Small intestine (tissue), 7 donors: ENCODE results near the gene CCDC175. TPM values are rescaled to one million over a fixed set of nuclear protein-coding genes. Genes with fewer than 3 reads are reported as not detected.
A peak's percentile ranks its signal among the peaks of the same experiment; 100 is the strongest.

Experiments
- DNase-seq, 2 donors: peaks; one replicate each; pipeline versions ENCODE4 v3.0.0 to v3.0.0-alpha.2; 2013
- FAIRE-seq: peaks from 2 replicates; lab custom pipeline; 2012; peaks lifted over from hg19 to GRCh38; lab: Jason Lieb, UNC
- H3K27ac ChIP-seq, 3 donors: one replicate each; pipeline ENCODE4 v1.5.1; 2013; ENCODE audit warnings: low read length in 2 of 3, mild to moderate bottlenecking in 2 of 3, control low read depth in 1 of 3, inconsistent platforms in 1 of 3, low read depth in 1 of 3, moderate library complexity in 1 of 3
- H3K27me3 ChIP-seq, 3 donors: one replicate each; pipeline ENCODE4 v1.6.1; 2013; ENCODE audit warnings: low read length in 3 of 3, inconsistent platforms in 1 of 3; ENCODE audit not compliant: control insufficient read depth in 3 of 3, insufficient read depth in 3 of 3
- H3K36me3 ChIP-seq, 3 donors: one replicate each; pipeline ENCODE4 v1.6.1; 2013; ENCODE audit warnings: low read length in 3 of 3, inconsistent platforms in 1 of 3, low read depth in 1 of 3, mild to moderate bottlenecking in 1 of 3, moderate library complexity in 1 of 3; ENCODE audit not compliant: control insufficient read depth in 3 of 3, insufficient read depth in 2 of 3
- H3K4me1 ChIP-seq, 3 donors: one replicate each; pipeline ENCODE4 v1.6.1; 2013; ENCODE audit warnings: low read length in 2 of 3, inconsistent platforms in 1 of 3, low read depth in 1 of 3, mild to moderate bottlenecking in 1 of 3, moderate library complexity in 1 of 3; ENCODE audit not compliant: control insufficient read depth in 3 of 3, insufficient read depth in 2 of 3
- H3K4me3 ChIP-seq, 3 donors: one replicate each; pipeline ENCODE4 v1.5.1; 2013; ENCODE audit warnings: low read length in 3 of 3, control low read depth in 1 of 3, inconsistent platforms in 1 of 3, low read depth in 1 of 3, mild to moderate bottlenecking in 1 of 3, moderate library complexity in 1 of 3
- H3K9me3 ChIP-seq, 2 donors: one replicate each; pipeline ENCODE4 v1.6.1; 2013; ENCODE audit warnings: low read depth in 1 of 2, low read length in 1 of 2; ENCODE audit not compliant: control insufficient read depth in 2 of 2, insufficient read depth in 1 of 2
- WGBS, 3 donors: extraction: QIAGEN DNeasy Blood & Tissue Kit; methylation state at CpG; one replicate each; pipeline ENCODE4 v1.1.7; 2013; 5-methylcytosine and 5-hydroxymethylcytosine counted together
- polyA plus RNA-seq, 4 donors: library from polyadenylated mRNA; stranded (reverse) in 3 of 4; unstranded in 1 of 4; fragments of 200-250 nt in 3 of 4; fragments of 120-200 nt in 1 of 4; gene quantifications; one replicate each; pipeline versions ENCODE4 v1.2.1 to v1.2.3, GENCODE V29; 2013
- donor health status: healthy with polysubstance abuse.
- donor health status: control.
- donor health status: control.
- donor health status: Bipolar disorder and iron deficiency.
- donor health status: healthy.

CCDC175 gene
- polyA plus RNA-seq, 4 donors: 2.8 TPM; not detected in 3

DNA sequence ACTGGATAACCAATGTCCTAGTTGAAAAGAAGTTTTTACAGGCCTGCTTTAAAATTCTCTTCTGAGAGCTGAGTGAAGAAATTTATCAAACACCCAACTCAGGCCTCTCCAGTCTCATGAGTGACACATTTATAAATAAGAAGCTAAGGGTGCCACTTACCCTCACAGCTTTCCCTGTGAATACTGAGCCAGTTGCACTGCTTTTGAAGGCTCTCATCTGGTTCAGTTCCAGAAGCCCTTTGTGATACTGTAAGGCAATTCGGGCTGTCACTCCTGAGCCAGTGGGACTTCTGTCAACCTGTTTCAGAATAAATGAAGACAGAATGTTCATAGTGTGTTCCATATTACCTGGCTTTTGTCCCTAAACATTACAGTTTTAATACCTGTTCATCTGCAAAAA lies 100.9 kb downstream of the CCDC175 start:
- no peaks in the 10 kb centered on the region for H3K9me3 ChIP-seq
- no peak overlapping the region for H3K27ac ChIP-seq
- H3K4me1 ChIP-seq: peaks cover 0 to 6% (median 5%) of the 10 kb centered on the region in 3 donors
- FAIRE-seq (no peak), DNase-seq (no peak)
- H3K27me3 ChIP-seq: no peaks in the 10 kb centered on the region
- H3K36me3 ChIP-seq: peaks cover 6 to 15% (median 14%) of the 10 kb centered on the region in 3 donors
- WGBS, 3 donors: 91 to 100% (median 97%) methylated on average over 1 of the region's 1 CpG
- no peak overlapping the region for H3K4me3 ChIP-seq

DNA sequence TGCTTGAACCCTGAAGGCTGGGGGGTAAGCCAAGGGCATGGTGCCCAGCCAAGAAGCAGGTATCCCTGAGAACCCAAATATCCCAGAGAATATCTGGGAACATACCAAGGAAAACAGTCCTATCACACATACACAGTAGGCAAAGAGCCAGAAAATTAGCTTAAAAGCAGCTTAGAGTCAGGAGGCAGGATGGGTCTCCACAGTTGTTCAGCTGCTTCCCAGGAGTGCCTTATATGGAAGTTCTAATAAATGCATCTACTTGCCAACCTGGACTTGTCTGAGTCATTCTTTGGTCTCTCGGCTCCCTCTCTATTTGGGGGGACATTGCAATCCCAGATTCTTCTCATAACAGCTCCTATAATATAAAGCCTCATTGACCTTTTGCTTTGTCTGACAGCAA lies 102.4 kb downstream of the CCDC175 start:
- Histone ChIP-seq H3K4me3 (no peak overlapping the region), H3K4me1 (no peaks in the 10 kb centered on the region), H3K36me3 (peaks cover 6 to 15% (median 15%) of the 10 kb centered on the region in 3 donors), H3K27ac (no peak overlapping the region), H3K9me3 (no peaks in the 10 kb centered on the region), H3K27me3 (no peaks in the 10 kb centered on the region)
- 71 to 92% (median 86%) methylated on average over 1 of the region's 1 CpG for WGBS, 3 donors
- DNase-seq (no peak), FAIRE-seq (no peak)

DNA sequence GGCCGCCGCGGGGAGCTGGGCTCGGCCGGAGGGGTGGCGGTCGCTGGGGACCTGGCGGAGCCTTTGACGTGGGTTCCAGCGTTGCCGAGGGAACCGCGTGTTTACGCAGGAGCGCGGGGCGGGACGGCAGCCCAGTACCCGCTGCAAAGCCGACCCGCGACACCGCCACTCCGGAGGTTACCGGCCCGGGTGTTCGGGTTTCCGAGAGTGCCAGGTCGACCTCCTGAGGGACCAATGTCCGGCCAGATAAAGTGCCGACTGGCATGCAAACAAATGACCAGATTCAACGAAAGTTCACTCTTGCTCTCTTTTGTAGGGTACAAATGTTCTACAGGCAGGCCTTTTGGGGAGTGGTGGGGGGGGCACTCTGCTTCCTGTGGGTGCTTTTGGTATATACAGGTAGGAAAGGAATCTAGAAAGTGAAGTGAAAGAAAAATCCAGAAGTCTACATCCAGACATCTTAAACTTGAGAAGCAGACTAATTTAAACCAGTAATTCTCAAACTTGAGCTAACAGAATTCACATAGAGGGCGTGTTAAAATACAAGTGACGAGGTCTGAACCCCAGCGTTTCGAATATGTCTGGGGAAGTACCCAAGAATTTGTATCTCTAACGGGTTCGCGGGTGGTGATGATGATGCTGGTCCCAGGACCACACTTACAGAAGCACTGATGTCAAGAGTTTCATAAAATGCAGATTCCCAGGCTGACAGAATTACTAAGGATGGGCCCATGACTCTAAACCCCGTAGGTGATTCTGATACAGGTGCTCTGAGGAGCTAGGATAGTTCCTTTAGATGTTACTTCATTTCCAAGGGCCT lies 111.1 kb downstream of the CCDC175 start, which contains the start of gene GPR135:
GPR135 (minus strand) TSS at position 65 of the 820 bp plus-strand sequence. CDS start 154 bp downstream, outside the sequence.
- Histone ChIP-seq H3K27ac (peak within 1 kb of the TSS in 1 of 3 donors; percentile 78), H3K9me3 (no peaks in the 10 kb centered on the region), H3K4me3 (peak within 1 kb of the TSS; percentile 51 to 61 (median 51)), H3K27me3 (no peaks in the 10 kb centered on the region), H3K4me1 (peaks cover 3 to 7% (median 4%) of the 10 kb centered on the region in 3 donors), H3K36me3 (peaks cover 0 to 2% (median 0%) of the 10 kb centered on the region in 3 donors)
- 18 to 21% (median 19%) methylated on average over 40 of the region's 40 CpGs for WGBS, 3 donors
- DNase-seq (no peak), FAIRE-seq (no peak)

DNA sequence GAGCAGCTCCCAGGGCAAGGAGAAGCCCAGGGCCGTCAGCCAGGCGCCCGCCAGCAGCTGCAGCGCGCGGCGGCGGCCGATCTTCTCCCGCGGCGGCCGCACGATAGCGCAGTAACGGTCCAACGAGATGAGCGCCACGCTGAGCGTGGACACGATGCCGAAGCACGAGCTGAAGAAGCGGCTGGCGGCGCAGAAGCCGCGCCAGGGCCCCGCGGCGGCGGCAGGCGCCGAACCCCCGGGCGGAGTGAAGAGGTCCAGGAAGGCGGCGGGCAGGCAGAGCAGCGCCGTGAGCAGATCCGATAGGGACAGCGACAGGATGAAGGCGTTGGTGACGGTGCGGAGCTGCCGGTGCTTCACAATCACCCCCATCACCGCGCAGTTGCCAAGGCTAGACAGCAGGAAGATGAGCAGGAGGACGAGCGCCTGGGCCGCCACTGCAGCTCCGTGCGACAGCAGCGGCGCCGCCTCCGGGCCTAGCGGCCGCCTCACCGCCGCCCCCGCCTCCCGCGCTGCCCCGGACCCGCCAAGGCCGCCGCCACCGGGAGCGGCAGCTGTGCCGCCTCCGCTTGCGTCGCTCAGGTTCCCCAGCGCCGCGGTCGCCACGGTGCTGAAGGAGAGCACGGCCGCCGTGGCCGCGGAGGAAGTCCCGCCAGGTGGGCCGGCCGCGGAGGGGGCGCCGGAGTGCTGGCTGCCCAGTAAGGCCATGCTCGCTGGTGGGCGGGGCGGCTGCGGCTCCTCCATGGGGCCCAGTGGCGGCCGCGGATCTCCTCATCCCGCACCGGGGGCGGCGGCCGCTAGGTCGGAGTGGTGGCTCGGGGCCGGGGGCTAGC lies 111.9 kb downstream of the CCDC175 start:
- Histone ChIP-seq H3K27ac (peak overlapping the region in 1 of 3 donors; percentile 78), H3K4me3 (peak overlapping the region; percentile 51 to 61 (median 51)), H3K36me3 (no peaks in the 10 kb centered on the region), H3K27me3 (no peaks in the 10 kb centered on the region), H3K9me3 (no peaks in the 10 kb centered on the region), H3K4me1 (peaks cover 3 to 7% (median 4%) of the 10 kb centered on the region in 3 donors)
- FAIRE-seq (no peak), DNase-seq (peak; percentile 11 to 82)
- WGBS, 3 donors: 0 to 1% (median 0%) methylated on average over 73 to 105 of the region's 105 CpGs

DNA sequence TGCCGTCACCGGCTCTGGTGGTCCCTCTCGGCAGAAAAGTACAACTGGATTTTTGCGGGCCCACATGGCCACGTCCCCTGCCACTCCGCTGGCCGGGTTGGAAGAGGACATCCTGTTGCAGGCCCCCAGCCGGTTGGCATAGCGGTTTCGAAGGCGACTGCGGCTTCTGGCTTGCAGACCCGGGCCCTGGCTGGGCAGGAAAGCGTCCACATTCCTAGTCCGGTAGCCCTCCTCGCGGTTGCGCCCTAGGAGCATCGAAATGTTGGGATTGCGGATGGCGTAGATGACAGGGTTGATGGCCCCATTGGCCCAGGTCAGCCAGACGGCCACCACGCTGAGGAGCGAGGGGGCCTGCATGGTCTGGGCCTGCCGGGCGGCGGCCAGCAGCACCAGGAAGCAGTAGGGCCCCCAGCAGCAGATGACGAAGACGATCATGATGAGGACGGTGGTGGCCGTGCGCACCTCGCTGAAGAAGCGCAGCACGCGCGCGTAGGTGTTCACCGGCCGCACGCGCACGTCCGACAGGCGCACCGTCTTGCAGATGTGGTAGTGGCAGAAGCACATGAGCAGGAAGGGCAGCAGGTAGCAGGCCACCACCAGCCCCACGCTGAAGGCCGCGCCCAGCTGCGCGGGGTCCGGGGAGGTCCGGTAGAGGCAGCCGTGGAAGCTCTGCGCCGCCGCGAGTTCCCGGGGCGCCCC lies 112.7 kb downstream of the CCDC175 start:
- peak overlapping the region; percentile 51 to 61 (median 51) for H3K4me3 ChIP-seq
- FAIRE-seq: no peak
- H3K36me3 ChIP-seq: no peaks in the 10 kb centered on the region
- peak; percentile 7 to 72 for DNase-seq
- H3K27me3 ChIP-seq: no peaks in the 10 kb centered on the region
- no peaks in the 10 kb centered on the region for H3K9me3 ChIP-seq
- 37 to 40% (median 38%) methylated on average over 52 to 60 of the region's 60 CpGs for WGBS, 3 donors
- peak overlapping the region in 1 of 3 donors; percentile 78 for H3K27ac ChIP-seq
- H3K4me1 ChIP-seq: peaks cover 3 to 7% (median 4%) of the 10 kb centered on the region in 3 donors

DNA sequence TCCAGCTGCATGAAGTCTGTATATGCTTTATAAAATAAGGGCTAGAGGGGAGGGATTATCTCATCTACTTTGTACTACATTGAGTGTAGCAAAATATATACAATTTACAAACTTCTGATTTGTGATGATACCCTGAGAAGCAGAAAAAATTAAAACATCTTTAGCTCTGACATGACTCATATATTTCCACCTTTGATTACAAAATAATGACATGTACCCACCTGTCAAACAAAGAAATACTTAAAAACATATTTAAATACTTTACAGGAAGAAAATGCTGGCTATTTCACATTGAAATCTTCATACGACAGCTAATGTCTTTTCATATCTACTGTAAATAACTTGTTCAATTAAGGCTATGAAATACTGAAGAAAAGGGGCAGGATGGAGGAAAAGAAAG lies 114.7 kb downstream of the CCDC175 start:
- no peak for FAIRE-seq
- no peak overlapping the region for H3K4me3 ChIP-seq
- DNase-seq: no peak
- no peaks in the 10 kb centered on the region for H3K36me3 ChIP-seq
- H3K9me3 ChIP-seq: no peaks in the 10 kb centered on the region
- no peak overlapping the region for H3K27ac ChIP-seq
- H3K4me1 ChIP-seq: peaks cover 3 to 7% (median 4%) of the 10 kb centered on the region in 3 donors
- 91 to 94% (median 94%) methylated on average over 1 of the region's 1 CpG for WGBS, 3 donors
- H3K27me3 ChIP-seq: no peaks in the 10 kb centered on the region

DNA sequence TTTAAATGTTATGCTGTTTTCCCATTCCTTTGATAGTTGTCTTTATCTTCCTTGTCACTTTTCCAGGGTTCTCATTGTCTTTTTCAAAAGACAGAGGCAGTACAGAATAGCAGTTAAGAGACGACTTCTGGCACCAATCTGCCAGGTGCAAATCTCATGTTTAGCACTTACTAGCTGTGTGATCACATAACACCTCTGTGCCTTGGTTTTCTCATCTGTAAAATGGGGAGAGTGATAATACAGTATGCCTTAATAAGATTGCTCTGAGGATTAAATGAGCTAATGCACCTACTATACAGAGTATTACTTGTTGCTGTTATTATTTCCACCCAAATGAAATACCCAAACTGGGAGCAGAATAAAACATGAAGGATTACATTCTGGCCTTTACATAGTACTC lies 116.2 kb downstream of the CCDC175 start:
- Histone ChIP-seq H3K9me3 (no peaks in the 10 kb centered on the region), H3K4me1 (peaks cover under 1 to 7% (median 4%) of the 10 kb centered on the region in 3 donors), H3K27ac (no peak overlapping the region), H3K4me3 (no peak overlapping the region), H3K27me3 (no peaks in the 10 kb centered on the region), H3K36me3 (no peaks in the 10 kb centered on the region)
- FAIRE-seq (no peak), DNase-seq (no peak)
- 90 to 94% (median 92%) methylated on average over 1 of the region's 1 CpG for WGBS, 3 donors

DNA sequence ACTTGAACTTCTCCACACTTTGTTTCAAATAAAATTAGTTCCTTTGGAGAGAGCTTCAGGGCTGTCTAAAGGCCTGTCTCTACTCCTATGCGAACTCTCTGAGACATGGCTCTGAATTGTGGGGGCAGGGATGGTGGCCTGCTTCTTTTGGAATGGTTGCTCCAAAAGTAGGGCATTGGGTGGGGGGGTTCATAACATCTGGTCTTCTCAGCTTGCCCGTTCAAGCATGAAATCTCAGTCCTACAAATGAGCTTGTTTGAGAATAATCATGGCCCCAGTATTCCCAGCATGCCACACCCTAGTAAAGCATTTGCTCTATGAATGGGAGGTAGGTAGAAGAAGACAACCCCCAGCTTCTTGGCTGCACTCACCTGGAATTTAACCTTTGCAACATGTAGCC lies 118.1 kb downstream of the CCDC175 start:
- H3K9me3 ChIP-seq: no peaks in the 10 kb centered on the region
- no peak for FAIRE-seq
- H3K27me3 ChIP-seq: no peaks in the 10 kb centered on the region
- WGBS, 3 donors: 92 to 94% (median 93%) methylated on average over 2 of the region's 2 CpGs
- H3K36me3 ChIP-seq: no peaks in the 10 kb centered on the region
- no peak overlapping the region for H3K27ac ChIP-seq
- H3K4me1 ChIP-seq: peaks cover 0 to under 1% (median 0%) of the 10 kb centered on the region in 3 donors
- no peak for DNase-seq
- no peak overlapping the region for H3K4me3 ChIP-seq
